GM19395 (cell line): ENCODE results near the gene NFE2L1.
"Not testable (repeated sequence)": the region's sequence is repeated elsewhere in the genome, so short reads cannot be mapped to it uniquely, and the experiment has no call there.

Experiments
- ATAC-seq: cut with Tn5 transposase; IDR thresholded peaks from one replicate; pipeline ENCODE4 v1.9.1; 2021; ENCODE audit warnings: mild to moderate bottlenecking, moderate library complexity; ENCODE audit not compliant: unreplicated experiment

The NFE2L1 gene, protein sequence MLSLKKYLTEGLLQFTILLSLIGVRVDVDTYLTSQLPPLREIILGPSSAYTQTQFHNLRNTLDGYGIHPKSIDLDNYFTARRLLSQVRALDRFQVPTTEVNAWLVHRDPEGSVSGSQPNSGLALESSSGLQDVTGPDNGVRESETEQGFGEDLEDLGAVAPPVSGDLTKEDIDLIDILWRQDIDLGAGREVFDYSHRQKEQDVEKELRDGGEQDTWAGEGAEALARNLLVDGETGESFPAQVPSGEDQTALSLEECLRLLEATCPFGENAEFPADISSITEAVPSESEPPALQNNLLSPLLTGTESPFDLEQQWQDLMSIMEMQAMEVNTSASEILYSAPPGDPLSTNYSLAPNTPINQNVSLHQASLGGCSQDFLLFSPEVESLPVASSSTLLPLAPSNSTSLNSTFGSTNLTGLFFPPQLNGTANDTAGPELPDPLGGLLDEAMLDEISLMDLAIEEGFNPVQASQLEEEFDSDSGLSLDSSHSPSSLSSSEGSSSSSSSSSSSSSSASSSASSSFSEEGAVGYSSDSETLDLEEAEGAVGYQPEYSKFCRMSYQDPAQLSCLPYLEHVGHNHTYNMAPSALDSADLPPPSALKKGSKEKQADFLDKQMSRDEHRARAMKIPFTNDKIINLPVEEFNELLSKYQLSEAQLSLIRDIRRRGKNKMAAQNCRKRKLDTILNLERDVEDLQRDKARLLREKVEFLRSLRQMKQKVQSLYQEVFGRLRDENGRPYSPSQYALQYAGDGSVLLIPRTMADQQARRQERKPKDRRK

DNA sequence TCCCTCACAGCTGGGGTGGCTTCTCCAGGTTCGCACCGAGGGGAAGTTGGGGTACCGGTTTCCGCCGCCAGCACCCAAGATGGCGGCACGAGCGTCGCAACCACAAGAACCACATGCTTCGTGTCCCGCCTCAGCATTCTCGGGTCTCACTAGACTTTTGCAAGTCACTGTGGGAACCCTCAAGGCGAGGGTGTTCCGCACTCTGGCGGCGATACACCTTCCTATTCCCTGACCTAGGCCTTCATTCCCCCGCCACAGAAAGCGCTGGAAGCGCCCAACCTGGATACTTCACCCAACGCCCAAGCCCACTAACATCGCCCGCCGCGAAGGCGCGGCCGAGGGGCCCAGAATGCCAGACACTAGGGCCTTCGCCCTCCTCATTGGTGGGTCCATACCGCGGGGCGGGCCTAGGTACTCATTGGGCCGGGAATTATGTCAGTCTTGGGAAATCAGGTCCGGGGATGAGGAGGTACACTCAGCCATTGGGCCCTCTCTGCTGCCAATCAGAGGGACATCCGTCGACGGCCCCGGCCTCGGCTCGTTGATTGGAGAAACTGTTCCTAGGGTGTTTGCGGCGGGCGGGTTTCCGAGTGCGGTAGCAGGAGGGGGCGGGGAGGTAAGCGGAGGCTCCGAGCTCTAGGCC, at the start of gene NFE2L1:
Gene NFE2L1, plus strand, starts transcription at position 619 of the 643 bp plus-strand sequence. CDS start 2,760 bp downstream, outside the sequence.
- ATAC-seq, result peak; percentile 92

DNA sequence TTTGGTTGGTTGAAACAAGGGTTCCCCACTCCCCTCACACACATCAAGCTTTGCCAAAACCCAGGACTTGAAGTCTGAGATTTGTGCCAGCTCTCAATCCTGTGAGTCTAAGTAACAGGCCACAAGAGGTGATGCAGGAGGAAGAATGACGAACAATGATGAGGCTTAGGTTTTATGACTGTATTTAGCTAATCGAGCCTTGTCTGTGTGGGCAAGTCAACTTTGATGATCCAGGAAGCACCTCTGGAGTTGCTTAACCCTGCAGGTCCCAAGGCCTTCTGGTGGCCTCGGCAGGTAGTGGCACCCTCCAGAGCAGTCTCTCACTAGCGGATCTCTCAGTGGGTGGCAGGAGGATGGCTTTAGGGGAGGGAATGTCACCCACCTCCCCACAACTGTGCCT, 48.6 kb upstream of the NFE2L1 start:
- no peak for ATAC-seq

DNA sequence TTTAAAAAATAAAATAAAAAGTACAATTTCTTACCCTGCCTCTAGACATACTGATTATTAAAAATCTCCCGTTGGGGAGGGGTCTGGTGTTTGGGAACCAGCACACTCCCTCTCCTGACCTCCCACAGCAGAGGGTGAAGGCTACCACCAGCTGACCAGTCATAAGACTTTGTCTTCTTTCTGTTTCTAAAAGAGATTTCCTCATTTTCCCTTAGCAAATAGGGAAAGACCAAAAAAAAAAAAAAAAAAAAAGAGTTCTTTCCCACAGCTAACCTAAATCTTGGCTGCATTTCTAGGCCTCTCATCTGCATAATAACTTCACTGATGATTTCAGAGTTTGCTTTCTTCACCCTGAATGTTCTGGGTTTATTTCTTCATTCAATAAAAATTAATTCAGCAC, 47.0 kb upstream of the NFE2L1 start:
- ATAC-seq, result no peak

DNA sequence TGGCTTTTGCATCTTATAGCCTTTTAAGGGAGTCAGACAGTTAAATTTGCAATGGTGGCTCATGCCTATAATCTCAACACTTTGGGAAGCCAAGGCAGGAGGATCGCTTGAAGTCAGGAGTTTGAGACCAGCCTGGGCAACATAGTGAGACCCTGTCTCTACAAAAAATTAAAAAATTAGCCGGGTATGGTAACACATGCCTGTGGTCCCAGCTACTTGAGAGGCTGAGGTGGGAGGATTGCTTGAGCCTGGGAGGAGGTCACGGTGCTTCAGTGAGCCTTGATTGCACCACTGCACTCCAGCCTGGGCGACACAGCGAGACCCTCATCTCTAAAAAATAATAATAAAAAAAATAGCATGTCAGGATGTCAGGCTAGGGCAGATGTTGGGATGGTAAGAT, 46.5 kb upstream of the NFE2L1 start:
- ATAC-seq, result not testable (repeated sequence)

DNA sequence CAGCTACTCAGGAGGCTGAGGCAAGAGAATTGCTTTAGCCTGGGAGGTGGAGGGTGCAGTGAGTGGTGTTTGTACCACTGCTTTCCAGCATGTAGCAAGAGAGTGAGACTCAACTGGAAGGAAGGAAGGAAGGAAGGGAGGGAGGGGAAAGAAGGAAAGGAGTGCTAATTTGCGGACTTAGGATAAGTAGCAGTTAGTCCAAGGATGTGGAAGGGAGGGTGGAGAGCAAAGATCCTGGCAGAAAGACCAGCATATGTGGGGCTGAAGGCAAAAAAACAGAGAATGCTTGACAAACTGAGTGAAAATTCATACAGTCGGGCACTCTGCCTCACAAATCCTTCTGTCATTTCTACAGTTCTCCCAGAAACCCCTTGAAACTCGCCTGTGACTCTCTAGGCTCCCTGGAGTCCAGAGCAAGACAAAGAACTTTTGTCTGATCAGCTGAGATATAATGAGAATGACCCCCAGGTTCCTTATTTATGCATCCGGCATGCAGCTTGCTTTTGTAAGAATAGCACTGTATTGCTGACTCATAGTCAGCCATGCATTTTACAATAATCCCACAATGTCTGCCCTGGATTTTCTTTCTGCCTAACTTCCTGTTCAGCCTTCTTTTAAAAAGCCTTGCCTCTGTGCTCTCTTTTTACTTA, 45.8 kb upstream of the NFE2L1 start:
- no peak for ATAC-seq

DNA sequence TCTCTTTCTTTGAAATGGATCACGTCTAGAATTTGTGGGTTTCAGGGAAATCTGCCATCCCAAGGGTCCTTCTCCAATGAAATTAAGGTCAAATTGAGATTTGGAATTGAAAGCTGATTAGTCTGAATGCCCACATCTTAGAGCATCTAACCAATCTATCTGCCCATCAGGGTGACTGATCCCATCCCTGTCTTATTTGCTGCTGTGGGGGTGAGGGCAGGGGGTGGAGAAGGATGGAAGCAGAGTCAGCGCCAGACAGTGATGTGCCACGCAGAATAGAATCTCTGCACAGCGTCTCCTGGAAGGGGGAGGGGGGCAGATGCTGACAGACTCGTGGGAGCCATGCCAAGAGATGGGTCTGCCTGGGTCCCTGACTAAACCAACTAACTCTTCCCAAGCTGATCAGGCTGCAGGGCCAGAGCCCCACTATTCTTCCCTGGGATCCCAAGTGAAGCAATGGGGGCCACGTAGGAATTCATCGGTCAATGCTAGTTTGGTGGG, 45.2 kb upstream of the NFE2L1 start:
- ATAC-seq, result no peak

DNA sequence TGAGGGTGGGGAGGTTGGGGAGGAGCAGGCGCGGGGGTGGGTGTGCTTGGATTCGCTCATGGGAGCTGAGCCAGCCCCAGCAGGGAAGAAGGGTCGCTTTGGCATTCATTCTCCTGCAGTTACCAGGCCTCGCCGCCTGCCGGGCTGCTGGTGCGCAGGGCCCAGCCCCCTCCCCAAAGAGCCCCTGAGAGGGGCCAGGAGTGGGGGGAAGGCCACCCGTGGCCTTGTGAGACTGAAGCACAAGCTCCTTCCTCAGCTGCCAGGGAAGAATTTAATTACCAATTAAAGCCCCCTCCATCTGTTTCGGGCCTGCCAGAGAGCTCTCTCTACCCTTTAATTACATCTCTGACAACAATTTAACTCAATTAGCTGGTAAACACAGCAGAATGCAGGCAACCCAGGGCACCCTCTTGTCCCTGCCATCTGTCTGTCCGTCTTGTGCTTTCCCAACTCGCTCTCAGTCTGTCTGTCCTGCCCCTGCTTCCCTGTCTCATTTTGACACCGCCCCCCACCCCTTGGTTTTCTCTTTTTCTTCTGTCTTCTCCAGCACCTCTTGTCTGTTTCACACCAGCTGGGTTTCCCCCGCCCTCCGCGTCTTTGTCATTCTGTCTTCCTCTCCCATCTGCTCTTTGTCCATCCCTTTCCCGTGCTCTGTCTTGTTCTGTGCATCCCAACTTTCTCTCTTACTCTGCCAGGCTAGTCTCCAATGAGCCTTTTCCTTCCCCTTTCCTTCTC, 44.6 kb upstream of the NFE2L1 start:
- no peak for ATAC-seq

DNA sequence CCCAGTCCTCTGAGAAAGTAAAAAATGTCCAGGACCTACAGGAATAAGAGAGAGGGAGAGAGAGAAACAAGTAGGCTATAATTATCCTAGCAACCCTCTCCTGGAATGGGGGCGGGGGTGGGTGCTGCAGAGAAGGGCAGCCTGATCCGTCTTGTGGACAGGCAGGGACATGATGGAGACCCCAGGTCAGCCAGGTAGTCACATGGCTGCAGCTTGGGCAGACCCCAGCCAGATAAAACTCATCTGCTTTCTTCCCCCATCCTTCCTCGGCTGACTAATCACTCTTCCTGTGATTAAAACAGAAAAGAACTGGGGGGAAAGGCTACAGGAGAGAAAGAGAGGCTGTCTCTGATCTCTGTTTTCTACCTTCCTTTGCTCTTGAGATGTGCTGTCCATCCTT, 43.2 kb upstream of the NFE2L1 start:
- ATAC-seq, result no peak

DNA sequence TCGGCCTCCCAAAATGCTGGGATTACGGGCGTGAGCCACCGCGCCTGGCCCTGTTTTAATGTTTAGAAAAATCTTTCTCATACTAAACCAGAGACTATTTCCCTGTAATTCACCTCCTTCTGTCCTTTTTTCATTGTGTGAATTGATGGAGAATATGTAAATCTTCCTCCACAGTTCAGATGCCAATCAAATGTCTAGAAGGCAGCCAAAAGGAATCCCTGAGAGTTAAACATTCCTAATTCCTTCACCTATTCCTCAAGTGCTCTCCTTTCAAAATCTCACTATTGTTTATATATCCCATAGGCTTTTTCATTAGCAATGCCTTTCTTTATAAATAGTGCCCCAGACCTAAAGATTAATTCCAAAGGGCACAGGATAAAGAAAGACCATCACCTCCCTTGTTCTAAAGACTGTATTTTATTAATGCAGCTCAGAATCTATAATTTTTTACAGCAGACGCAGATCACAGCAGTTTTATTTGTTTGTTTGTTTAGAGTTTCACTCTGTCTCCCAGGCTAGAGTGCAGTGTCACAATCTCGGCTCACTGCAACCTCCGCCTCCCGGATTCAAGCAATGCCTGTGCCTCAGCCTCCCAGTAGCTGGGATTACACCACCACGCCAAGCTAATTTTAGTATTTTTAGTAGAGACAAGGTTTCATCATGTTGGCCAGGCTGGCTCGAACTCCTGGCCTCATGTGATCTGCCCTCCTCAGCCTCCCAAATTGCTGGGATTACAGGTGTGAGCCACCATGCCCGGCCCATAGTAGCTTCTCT, 41.0 kb upstream of the NFE2L1 start:
- no peak for ATAC-seq

DNA sequence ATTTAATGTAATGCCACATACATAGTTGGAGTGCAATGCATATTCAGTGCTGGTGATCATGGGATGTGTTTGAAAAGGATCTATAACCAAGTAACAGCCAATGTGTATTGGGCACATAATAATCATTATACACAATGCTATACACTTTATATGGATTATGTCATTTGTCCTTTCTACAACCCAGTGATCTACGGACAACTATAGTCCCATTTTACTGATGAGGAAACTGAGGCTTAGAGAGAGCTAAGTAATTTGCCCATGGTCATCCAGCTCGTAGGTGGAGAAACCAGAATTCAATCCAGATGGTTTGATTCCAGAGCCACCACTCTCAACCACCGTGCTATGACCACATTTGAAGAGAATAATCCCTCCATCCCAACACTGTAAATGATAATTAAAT, 38.0 kb upstream of the NFE2L1 start:
- ATAC-seq, result no peak

DNA sequence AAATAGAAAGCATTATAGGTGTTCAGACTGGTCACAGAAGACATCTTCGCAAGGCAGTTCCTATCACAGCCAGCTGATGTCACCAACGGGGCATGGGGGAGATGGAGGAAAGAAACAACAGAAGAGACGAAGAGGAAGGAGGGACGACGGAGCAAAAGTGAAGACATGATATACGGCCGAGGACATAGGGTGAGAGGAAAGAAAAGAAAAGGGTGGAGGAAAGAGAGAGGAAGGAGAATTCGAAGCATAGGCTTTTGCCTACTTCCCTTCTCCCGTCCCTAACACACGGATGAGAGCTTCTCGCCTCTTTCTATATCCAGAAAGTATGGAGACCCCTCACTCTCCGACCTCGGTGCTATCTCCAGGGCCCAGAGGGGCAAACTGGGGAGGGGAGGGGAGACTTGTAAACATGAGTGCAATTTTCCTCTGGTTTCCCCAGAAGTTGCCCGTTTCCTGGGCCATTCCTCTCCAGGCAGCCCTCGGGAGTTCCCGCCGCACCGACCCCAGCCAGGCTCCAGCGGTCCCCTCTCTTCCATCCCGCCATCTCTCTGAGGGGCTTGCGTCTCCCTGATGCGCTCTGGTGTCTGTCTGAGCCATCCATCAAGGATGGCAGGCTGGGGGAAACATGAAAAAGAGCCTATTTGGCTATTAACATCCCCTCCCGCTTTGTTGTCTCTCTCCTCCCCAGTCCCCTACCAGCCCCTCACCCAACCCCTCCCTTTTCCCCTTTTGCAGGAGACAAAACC, 36.6 kb upstream of the NFE2L1 start:
- no peak for ATAC-seq

DNA sequence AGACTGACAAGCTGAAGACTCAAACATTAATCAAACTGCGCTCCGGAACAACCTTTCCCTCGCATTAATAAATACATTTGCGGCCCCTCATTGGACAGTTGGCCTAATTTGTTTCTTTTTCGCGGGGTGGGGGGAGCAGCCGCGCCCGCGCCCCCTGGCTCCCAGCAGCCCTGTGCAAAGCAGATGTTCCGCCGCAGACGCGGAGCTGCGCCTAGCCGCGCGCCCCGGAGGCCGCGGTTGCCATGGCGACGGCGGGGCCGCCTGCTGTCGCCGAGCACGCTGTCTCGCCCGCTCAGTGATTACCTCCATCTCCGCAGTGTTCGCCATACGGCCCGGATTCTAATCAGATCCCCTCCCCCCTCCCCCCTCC, 36.0 kb upstream of the NFE2L1 start:
- ATAC-seq, result no peak

DNA sequence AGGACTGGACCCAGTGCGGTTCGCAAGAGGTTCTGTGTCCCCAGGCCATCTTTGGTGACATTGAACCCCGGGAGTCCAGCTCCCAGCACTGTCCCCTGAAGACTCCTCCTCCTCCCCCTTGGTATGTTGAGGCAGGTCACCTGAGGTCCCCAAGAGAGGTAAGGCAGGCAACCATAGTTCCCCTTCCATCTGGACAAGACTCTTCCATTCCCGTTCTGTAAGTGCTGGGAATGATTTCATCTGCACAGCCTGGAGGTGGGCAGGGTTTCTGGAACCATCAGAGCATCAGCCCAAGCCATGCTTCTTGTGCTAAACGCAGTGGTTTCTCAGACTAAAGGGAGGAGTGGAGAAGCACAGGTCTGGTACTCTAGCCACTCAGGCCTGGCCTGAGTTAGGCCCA, 35.5 kb upstream of the NFE2L1 start:
- no peak for ATAC-seq

DNA sequence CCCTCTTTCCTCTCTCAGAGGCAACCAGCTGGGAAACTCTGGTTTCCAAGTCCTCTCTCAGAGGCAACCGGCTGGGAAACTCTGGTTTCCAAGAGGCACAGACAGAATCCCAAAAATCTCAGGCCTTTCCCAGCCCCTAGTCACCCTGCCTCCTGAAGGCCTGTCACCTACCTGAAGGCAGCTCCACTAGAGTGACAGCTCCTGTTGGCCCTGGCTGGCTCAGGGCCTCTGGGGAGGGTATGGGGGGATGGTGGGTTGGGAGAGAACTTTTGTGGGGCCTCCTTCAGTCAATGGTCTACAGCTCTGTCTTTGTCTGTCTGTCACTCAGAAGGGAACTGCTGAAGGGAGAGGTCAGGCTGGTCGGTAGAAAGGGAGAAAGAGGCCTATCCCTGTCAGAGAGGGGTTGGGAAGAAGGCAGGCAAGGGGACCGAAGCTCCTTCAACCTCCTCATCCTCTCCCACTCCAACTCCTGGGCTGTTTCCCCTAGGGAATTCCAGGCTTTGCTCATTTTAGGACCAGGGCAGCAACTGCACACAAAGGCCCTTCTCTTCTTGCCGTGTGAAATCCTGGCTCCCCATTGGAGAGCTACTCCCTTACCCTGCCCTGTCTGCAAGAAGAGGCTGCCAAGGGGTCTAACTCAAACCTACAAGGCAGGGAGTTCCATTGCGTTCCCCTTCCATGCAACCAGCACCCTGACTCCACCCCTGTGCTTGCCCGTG, 34.1 kb upstream of the NFE2L1 start:
- ATAC-seq, result no peak

DNA sequence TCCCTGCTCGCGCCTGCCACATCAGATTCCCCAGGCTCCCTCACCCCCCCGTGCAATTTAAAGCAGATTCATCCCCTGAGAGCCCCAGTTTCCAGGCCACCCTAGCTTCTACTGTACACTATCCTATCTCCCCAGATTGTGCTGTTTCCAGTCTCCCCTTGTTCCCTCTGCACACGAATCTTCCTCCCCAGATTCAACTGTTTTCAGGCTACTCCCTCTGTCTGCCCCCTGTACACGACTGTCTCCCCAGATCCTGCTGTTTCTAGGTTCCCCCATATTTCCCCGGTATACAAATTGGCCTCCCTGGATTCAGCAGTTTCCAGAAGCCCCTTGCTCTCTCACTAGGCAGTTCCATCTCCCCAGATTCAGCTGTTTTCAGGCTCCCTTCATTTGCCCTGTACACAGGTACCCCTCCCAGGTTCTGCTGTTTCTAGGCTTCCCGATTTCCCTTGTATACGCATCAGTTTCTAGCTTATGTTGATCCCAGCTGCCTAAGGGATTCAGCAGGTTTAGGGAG, 33.5 kb upstream of the NFE2L1 start:
- no peak for ATAC-seq

DNA sequence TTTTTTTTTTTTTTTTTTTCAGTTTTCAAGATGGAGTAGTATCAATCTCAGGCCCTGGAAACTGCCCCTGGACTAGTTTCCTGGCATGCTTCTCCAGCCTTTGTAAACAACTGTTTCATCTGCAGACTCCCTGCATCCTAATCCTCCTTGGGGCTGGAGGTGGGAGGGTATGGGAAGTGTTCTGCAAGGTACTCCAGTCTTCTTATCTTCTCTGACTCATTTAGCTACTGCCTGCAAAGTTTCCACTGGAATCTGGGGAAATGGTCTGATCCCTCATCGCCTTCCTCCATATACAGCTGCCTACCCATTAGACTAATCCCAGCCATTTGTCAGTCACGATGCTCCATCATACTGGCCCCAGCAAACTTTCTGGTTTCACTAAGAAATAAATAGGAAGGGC, 32.0 kb upstream of the NFE2L1 start:
- ATAC-seq, result no peak

DNA sequence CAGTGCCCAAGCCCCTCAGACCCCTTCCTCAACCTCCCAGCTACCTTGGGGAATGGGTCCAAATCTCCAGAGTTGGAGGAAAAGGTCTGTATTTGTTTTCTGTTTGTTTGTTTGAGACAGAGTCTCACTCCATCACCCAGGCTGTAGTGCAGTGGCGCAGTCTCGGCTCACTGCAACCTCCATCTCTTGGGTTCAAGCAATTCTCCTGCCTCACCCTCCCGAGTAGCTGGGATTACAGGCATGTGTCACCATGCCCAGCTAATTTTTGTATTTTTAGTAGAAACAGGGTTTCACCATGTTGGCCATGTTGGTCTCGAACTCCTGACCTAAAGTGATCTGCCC, 30.4 kb upstream of the NFE2L1 start:
- not testable (repeated sequence) for ATAC-seq

DNA sequence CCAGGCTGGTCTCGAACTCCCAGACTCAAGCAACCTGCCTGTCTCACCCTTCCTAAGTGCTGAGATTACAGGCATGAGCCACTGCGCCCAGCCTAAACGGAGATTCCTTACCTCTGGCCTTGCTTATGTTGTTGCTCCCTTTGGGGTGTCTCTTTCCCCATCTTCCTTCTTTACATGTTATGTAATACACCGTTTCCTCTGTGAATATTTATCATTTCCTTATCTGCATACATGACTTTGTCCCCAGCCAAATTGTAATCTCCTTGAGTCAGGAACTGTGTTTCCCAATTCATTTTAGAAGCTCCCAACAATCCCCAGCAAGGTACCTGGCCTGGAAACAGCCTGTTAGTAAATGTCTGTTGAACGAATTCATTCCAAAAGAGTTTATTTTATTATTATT, 26.2 kb upstream of the NFE2L1 start:
- ATAC-seq, result no peak
